OCI-LY3 (cell line): Measurements from ENCODE around the gene SH2D1A.
"Not testable (repeated sequence)": the region's sequence is repeated elsewhere in the genome, so short reads cannot be mapped to it uniquely, and the experiment has no call there.

Experiments used
- H2AFZ ChIP-seq: fragments of 200-600, 300-600 bp; shearing (Covaris generic); 2 replicates; pipeline ENCODE4 v1.6.0; 2014; ENCODE audit warnings: antibody characterized with exemption, low read depth, low read length
- H3K27ac ChIP-seq: fragments of 200-600, 300-600 bp; sonication (generic); 2 replicates; pipeline ENCODE4 v1.5.1; 2014; ENCODE audit warnings: mild to moderate bottlenecking, low read length, moderate library complexity, mixed read lengths
- H3K27me3 ChIP-seq: fragments of 200-600, 300-600 bp; sonication (generic); 2 replicates; pipeline ENCODE4 v1.6.1; 2014; ENCODE audit warnings: low read depth, low read length, mixed read lengths
- H3K36me3 ChIP-seq: fragments of 200-600, 300-600 bp; sonication (generic); replicated peaks from 2 replicates; pipeline ENCODE3; 2014; ENCODE audit warnings: low read depth, low read length, mixed read lengths
- H3K4me1 ChIP-seq: fragments of 300-600, 200-600 bp; sonication (generic); 2 replicates; pipeline ENCODE4 v1.6.1; 2014; ENCODE audit warnings: low read length, mixed read lengths
- H3K4me2 ChIP-seq: fragments of 200-600, 300-600 bp; sonication (generic); 2 replicates; pipeline ENCODE4 v1.6.1; 2014; ENCODE audit warnings: low read length, mixed read lengths
- H3K4me3 ChIP-seq: fragments of 300-600, 200-600 bp; sonication (generic); 2 replicates; pipeline ENCODE4 v1.5.1; 2014; ENCODE audit warnings: antibody characterized with exemption, mild to moderate bottlenecking, low read length, moderate library complexity
- H3K79me2 ChIP-seq: fragments of 300-600, 200-600 bp; shearing (Covaris generic); 2 replicates; pipeline ENCODE4 v1.6.1; 2014; ENCODE audit warnings: mild to moderate bottlenecking, low read length, mixed read lengths
- H3K9ac ChIP-seq: fragments of 300-600, 200-600 bp; shearing (Covaris generic); 2 replicates; pipeline ENCODE4 v1.6.0; 2014; ENCODE audit warnings: mild to moderate bottlenecking, low read length, moderate library complexity
- H3K9me3 ChIP-seq: fragments of 200-600, 300-600 bp; shearing (Covaris generic); 2 replicates; pipeline ENCODE4 v1.6.1; 2014; ENCODE audit warnings: low read length, mixed read lengths; ENCODE audit not compliant: insufficient read depth
- H4K20me1 ChIP-seq: fragments of 200-600, 300-600 bp; sonication (generic); 2 replicates; pipeline ENCODE4 v1.6.1; 2016; ENCODE audit warnings: low read length, mixed read lengths; ENCODE audit not compliant: insufficient read depth
- CTCF ChIP-seq: fragments of 200-600, 300-600 bp; sonication (generic); IDR thresholded peaks from 2 replicates; pipeline ENCODE4 v1.5.1; 2014; ENCODE audit warnings: antibody characterized with exemption, low read length, low read depth
- EZH2phosphoT487 ChIP-seq: fragments of 200-600 bp; shearing (Covaris generic); IDR thresholded peaks from 2 replicates; pipeline ENCODE4 v1.6.1; 2018; ENCODE audit warnings: antibody characterized with exemption, mixed run types, low read depth

Gene SH2D1A

GRCh38 chrX:124333862-124334261 lies 12.5 kb upstream of the SH2D1A start:
- H4K20me1 ChIP-seq, result no peaks in the 10 kb centered on the region
- H2AFZ ChIP-seq, result no peak overlapping the region
- TF ChIP-seq CTCF (no peak), EZH2phosphoT487 (no peak)
- no peak overlapping the region for H3K4me3 ChIP-seq
- H3K9ac ChIP-seq, result no peak overlapping the region
- no peaks in the 10 kb centered on the region for H3K36me3 ChIP-seq
- no peaks in the 10 kb centered on the region for H3K79me2 ChIP-seq
- H3K4me2 ChIP-seq, result no peak overlapping the region
- 0 out of 2 replicates have a peak, but pooled peaks cover 3% of the 10 kb centered on the region for H3K4me1 ChIP-seq
- H3K9me3 ChIP-seq, result no peaks in the 10 kb centered on the region
- no peaks in the 10 kb centered on the region for H3K27me3 ChIP-seq
- H3K27ac ChIP-seq, result no peak overlapping the region

- not testable (repeated sequence) for H3K79me2 ChIP-seq, H3K36me3 ChIP-seq, H4K20me1 ChIP-seq, H2AFZ ChIP-seq, H3K4me3 ChIP-seq, H3K9ac ChIP-seq, H3K27ac ChIP-seq, H3K9me3 ChIP-seq, H3K27me3 ChIP-seq, H3K4me1 ChIP-seq, H3K4me2 ChIP-seq
Observed at GRCh38 chrX:124334555-124334954, 11.8 kb upstream of the SH2D1A start.

GRCh38 chrX:124335598-124335997 lies 10.8 kb upstream of the SH2D1A start:
- H2AFZ ChIP-seq, result no peak overlapping the region
- H3K27me3 ChIP-seq, result no peaks in the 10 kb centered on the region
- H3K4me1 ChIP-seq, result 0 out of 2 replicates have a peak, but pooled peaks cover 3% of the 10 kb centered on the region
- TF ChIP-seq CTCF (no peak), EZH2phosphoT487 (no peak)
- H4K20me1 ChIP-seq, result no peaks in the 10 kb centered on the region
- no peak overlapping the region for H3K4me3 ChIP-seq
- H3K79me2 ChIP-seq, result no peaks in the 10 kb centered on the region
- no peaks in the 10 kb centered on the region for H3K9me3 ChIP-seq
- H3K4me2 ChIP-seq, result no peak overlapping the region
- H3K9ac ChIP-seq, result no peak overlapping the region
- no peaks in the 10 kb centered on the region for H3K36me3 ChIP-seq
- no peak overlapping the region for H3K27ac ChIP-seq

- Histone ChIP-seq H3K9me3 (no peaks in the 10 kb centered on the region), H3K27ac (no peak overlapping the region), H3K4me2 (no peak overlapping the region), H2AFZ (no peak overlapping the region), H3K36me3 (no peaks in the 10 kb centered on the region), H3K4me1 (peaks cover 12% of the 10 kb centered on the region), H3K79me2 (no peaks in the 10 kb centered on the region), H3K4me3 (no peak overlapping the region), H4K20me1 (no peaks in the 10 kb centered on the region), H3K9ac (no peak overlapping the region), H3K27me3 (no peaks in the 10 kb centered on the region)
- TF ChIP-seq CTCF (no peak), EZH2phosphoT487 (no peak)
Observed at GRCh38 chrX:124337916-124338315, 8.4 kb upstream of the SH2D1A start.
